HEK293T (cell line): ENCODE measurements around the gene ENDOG.

ENCODE experiments used
- BHLHE40 ChIP-seq: fragments of 450-650 bp; IDR thresholded peaks from 2 replicates; pipeline ENCODE4 v1.6.1; 2016; ENCODE audit warnings: mild to moderate bottlenecking, moderate library complexity, borderline replicate concordance
- PKNOX1 ChIP-seq: fragments of 450-650 bp; IDR thresholded peaks from 2 replicates; pipeline ENCODE4 v1.6.1; 2016
- SUZ12 ChIP-seq: fragments of 450-650 bp; IDR thresholded peaks from 2 replicates; pipeline ENCODE4 v1.6.1; 2016; ENCODE audit warnings: mild to moderate bottlenecking

DNA sequence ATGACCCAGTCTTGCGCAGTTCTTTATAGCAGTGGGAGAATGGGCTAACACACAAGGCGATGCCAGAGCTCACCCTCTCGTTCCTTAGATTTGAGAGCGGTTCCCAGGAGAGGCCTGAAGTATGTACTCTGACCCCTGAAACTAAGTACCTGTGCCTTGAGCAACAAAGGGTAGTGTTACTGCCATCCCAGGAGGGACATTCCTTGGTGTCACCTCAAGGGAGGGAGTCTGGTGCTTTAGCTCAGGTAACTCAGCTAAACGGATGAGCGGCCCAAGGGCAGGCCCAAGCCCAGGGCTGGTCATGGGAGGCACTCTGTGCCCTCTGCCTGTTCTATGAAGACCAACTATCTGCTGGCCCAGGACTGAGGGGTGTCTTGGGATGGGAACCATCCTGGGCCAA is 43.2 kb downstream of the ENDOG start:
- TF ChIP-seq SUZ12 (no peak), BHLHE40 (no peak), PKNOX1 (no peak)
